PC-3 (cell line): ENCODE results near the gene PHF19. TPM values are rescaled to one million over a fixed set of nuclear protein-coding genes. Genes with fewer than 3 reads are reported as not detected.

Experiments
- ATAC-seq: fragments of 200-7000 bp; cut with Tn5 transposase; 2 replicates; pipeline ENCODE4 v1.9.1; 2020; ENCODE audit warnings: mild to moderate bottlenecking, moderate library complexity
- BruUV-seq: library from RNA; stranded (reverse); fragments of 400-500 nt; replicated peaks from 2 replicates; lab custom pipeline; 2021; lab: Mats Ljungman, UMichigan
- CTCF ChIA-PET: fragments of 300-600 bp; sonication (Branson Sonifier 250); formaldehyde crosslinking; loops from one replicate; lab custom pipeline; 2022; ENCODE audit warnings: antibody characterized with exemption; lab: Charles Lee
- POLR2A ChIA-PET: fragments of 300-600 bp; sonication (Branson Sonifier 250); formaldehyde crosslinking; loops from one replicate; lab custom pipeline; 2022; ENCODE audit warnings: antibody characterized with exemption; ENCODE audit not compliant: unreplicated experiment; lab: Charles Lee
- DNase-seq: peaks from one replicate; pipeline ENCODE4 v3.0.0-alpha.2; 2015
- H2AFZ ChIP-seq: fragments of 300-600 bp; sonication (generic); 2 replicates; pipeline ENCODE4 v1.6.0; 2016; ENCODE audit warnings: antibody characterized with exemption, low read length
- H3F3A ChIP-seq: fragments of 300-600 bp; sonication (generic); one replicate; pipeline ENCODE4 v1.6.0; 2017; ENCODE audit warnings: antibody characterized with exemption, low read length, control low read depth, mild to moderate bottlenecking; ENCODE audit not compliant: unreplicated experiment
- H3K27ac ChIP-seq: fragments of 300-600 bp; sonication (generic); 2 replicates; pipeline ENCODE4 v1.5.1; 2016; ENCODE audit warnings: mild to moderate bottlenecking, low read length
- H3K27me3 ChIP-seq: fragments of 300-600 bp; sonication (generic); 2 replicates; pipeline ENCODE4 v1.6.1; 2016; ENCODE audit warnings: low read length, mixed read lengths
- H3K36me3 ChIP-seq: fragments of 300-600 bp; sonication (generic); 2 replicates; pipeline ENCODE4 v1.6.1; 2016; ENCODE audit warnings: low read depth, mixed run types, low read length, mixed read lengths
- H3K4me1 ChIP-seq: fragments of 300-600 bp; sonication (generic); 2 replicates; pipeline ENCODE4 v1.5.1; 2016; ENCODE audit warnings: low read length; ENCODE audit not compliant: insufficient read depth
- H3K4me2 ChIP-seq: fragments of 300-600 bp; sonication (generic); 2 replicates; pipeline ENCODE4 v1.6.0; 2016; ENCODE audit warnings: low read length
- H3K4me3 ChIP-seq: fragments of 300-600 bp; sonication (generic); 2 replicates; pipeline ENCODE4 v1.5.1; 2016; ENCODE audit warnings: mild to moderate bottlenecking, low read length, mixed read lengths
- H3K79me2 ChIP-seq: fragments of 300-600 bp; sonication (generic); 2 replicates; pipeline ENCODE4 v1.6.1; 2017; ENCODE audit warnings: low read length, mixed read lengths
- H3K9ac ChIP-seq: fragments of 300-600 bp; sonication (generic); 2 replicates; pipeline ENCODE4 v1.6.0; 2016; ENCODE audit warnings: mild to moderate bottlenecking, low read length
- H3K9me2 ChIP-seq: fragments of 300-600 bp; sonication (generic); replicated peaks from 2 replicates; pipeline ENCODE4 v1.6.1; 2016; ENCODE audit warnings: mixed run types, low read length, mixed read lengths
- H3K9me3 ChIP-seq: fragments of 300-600 bp; sonication (generic); 2 replicates; pipeline ENCODE4 v1.6.1; 2016; ENCODE audit warnings: low read length, mixed read lengths
- H4K20me1 ChIP-seq: fragments of 300-600 bp; sonication (generic); 2 replicates; pipeline ENCODE4 v1.6.1; 2016; ENCODE audit warnings: low read length, mixed read lengths
- CTCF ChIP-seq: fragments of 300-600 bp; sonication (generic); conservative IDR thresholded peaks from 2 replicates; pipeline ENCODE4 v1.5.1; 2017; ENCODE audit warnings: antibody characterized with exemption, low read depth, mild to moderate bottlenecking, low read length
- EZH2 ChIP-seq: fragments of 300-600 bp; sonication (generic); IDR thresholded peaks from one replicate; pipeline ENCODE4 v1.6.1; 2017; ENCODE audit warnings: antibody characterized with exemption, mild to moderate bottlenecking, low read length; ENCODE audit not compliant: unreplicated experiment
- EZH2phosphoT487 ChIP-seq: fragments of 300-600 bp; sonication (generic); IDR thresholded peaks from 2 replicates; pipeline ENCODE4 v1.6.1; 2018; ENCODE audit warnings: mild to moderate bottlenecking, antibody characterized with exemption, low read length, borderline replicate concordance
- intact Hi-C: fragments of 100-400 bp; cut with micrococcal nuclease; formaldehyde crosslinking; loops from 2 replicates; pipeline ENCODE4 v1.9.0; 2023
- total RNA-seq: library from RNA; depleted of rRNA; stranded (reverse); fragments of >200 nt; gene quantifications from 2 replicates; pipeline ENCODE4 v1.2.3, GENCODE V29; 2014

The PHF19 gene
- total RNA-seq, 1 experiment from 2014 or later = 104 TPM

GRCh38 chr9:120890320-120891244, 13.6 kb upstream of the PHF19 start:
- ATAC-seq = no peak

GRCh38 chr9:120889606-120890271, 12.8 kb upstream of the PHF19 start:
- Histone ChIP-seq H3K9ac (no peak overlapping the region), H3K4me1 (peaks cover 33% of the 10 kb centered on the region), H3K36me3 (no peaks in the 10 kb centered on the region), H3K9me3 (no peaks in the 10 kb centered on the region), H3K79me2 (no peaks in the 10 kb centered on the region), H3K9me2 (no peaks in the 10 kb centered on the region), H3F3A (no peaks in the 10 kb centered on the region), H2AFZ (no peak overlapping the region), H4K20me1 (no peaks in the 10 kb centered on the region), H3K4me3 (no peak overlapping the region), H3K27me3 (no peaks in the 10 kb centered on the region), H3K4me2 (no peak overlapping the region), H3K27ac (no peak overlapping the region)
- intact Hi-C loops = no loop called here
- ChIA-PET CTCF (no interaction called here), POLR2A (no interaction called here)
- no peak for TF ChIP-seq EZH2
- no peak for TF ChIP-seq CTCF
- no peak for TF ChIP-seq EZH2phosphoT487
- no peak for DNase-seq
- BruUV-seq = no TSS peak
- ATAC-seq = no peak

More at GRCh38 chr9:120890320-120891244, 13.6 kb upstream of the PHF19 start:
- DNase-seq = no peak
- H3K9ac ChIP-seq = no peak overlapping the region
- no peaks in the 10 kb centered on the region for H3K9me3 ChIP-seq
- H3K4me2 ChIP-seq = no peak overlapping the region
- ChIA-PET CTCF (no interaction called here), POLR2A (interaction anchor here (0.6 kb wide), 1 partner anchor 312 kb away, joined by 4 read pairs; no protein-coding TSS in a partner anchor)
- no peaks in the 10 kb centered on the region for H3K36me3 ChIP-seq
- TF ChIP-seq EZH2phosphoT487 = no peak
- no peaks in the 10 kb centered on the region for H3K27me3 ChIP-seq
- no peaks in the 10 kb centered on the region for H3K79me2 ChIP-seq
- BruUV-seq = no TSS peak
- intact Hi-C loops = no loop called here
- H3F3A ChIP-seq = no peaks in the 10 kb centered on the region
- no peak overlapping the region for H2AFZ ChIP-seq
- H3K4me3 ChIP-seq = no peak overlapping the region
- H3K9me2 ChIP-seq = no peaks in the 10 kb centered on the region
- no peak overlapping the region for H3K27ac ChIP-seq
- peaks cover 33% of the 10 kb centered on the region for H3K4me1 ChIP-seq
- H4K20me1 ChIP-seq = no peaks in the 10 kb centered on the region

- H4K20me1 ChIP-seq = no peaks in the 10 kb centered on the region
- no peaks in the 10 kb centered on the region for H3F3A ChIP-seq
- TF ChIP-seq EZH2phosphoT487 (no peak), CTCF (no peak)
- intact Hi-C loops = no loop called here
- no TSS peak for BruUV-seq
- ATAC-seq = no peak
- no peaks in the 10 kb centered on the region for H3K27me3 ChIP-seq
- no peak overlapping the region for H3K4me3 ChIP-seq
- no peaks in the 10 kb centered on the region for H3K9me3 ChIP-seq
- no peak overlapping the region for H2AFZ ChIP-seq
- H3K27ac ChIP-seq = no peak overlapping the region
- ChIA-PET POLR2A (no interaction called here), CTCF (no interaction called here)
- no peaks in the 10 kb centered on the region for H3K36me3 ChIP-seq
- H3K9ac ChIP-seq = no peak overlapping the region
- H3K4me2 ChIP-seq = no peak overlapping the region
- no peak for DNase-seq
- no peaks in the 10 kb centered on the region for H3K79me2 ChIP-seq
- peaks cover 33% of the 10 kb centered on the region for H3K4me1 ChIP-seq
- no peaks in the 10 kb centered on the region for H3K9me2 ChIP-seq
Measured at GRCh38 chr9:120888626-120889025, 11.6 kb upstream of the PHF19 start.
